Activated CD8-positive, alpha-beta memory T cell treated with anti-CD3 and anti-CD28 coated beads, Interleukin-2, amount 50 U/mL, for 24 hours (primary cell): ENCODE results near the gene MCM8.

Experiments
- DNase-seq: peaks from one replicate; pipeline ENCODE4 v3.0.0-alpha.2; 2020; ENCODE audit errors: extremely low read depth

Gene MCM8

DNA sequence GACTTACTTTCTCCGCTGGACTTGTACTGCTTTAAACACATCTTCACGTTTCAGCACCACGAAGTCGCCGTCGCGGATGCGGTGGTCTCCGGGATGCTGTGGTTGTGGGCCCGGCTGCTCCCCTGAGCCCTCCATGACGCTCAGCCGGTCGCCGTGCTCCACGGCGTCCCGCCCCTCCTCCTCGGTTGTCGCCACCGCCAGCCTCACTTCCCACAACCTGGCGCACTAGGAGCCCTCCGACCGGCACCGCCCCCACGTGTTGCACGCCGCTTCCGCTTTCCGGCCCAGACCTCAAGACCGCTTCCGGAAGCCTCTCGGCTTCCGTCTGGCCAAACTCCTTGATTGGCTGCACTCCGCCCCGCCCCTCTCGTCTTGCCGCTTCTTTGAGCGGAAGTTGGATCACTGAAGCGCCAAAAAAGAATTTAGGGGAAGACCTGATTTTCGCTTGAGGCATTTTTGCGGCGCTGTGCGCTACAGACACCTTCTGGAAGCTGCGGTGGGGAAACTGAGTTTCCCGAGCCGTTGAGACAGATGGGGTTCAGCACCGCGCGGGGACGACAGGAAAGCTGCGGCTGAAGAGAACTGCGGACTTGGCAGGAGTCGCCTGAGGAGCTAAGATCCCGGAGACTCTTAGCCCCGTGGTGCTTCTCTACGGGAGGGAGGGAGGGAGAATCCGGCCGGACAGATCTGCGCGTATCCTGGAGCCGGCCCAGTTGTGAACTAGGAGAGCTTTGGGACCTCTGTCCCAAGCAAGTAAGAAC, at the start of gene MCM8, which contains the start of gene TRMT6:
MCM8 (plus strand) TSS at position 382 of the 761 bp plus-strand sequence. CDS start 1,364 bp downstream, outside the sequence.
TRMT6 (minus strand) TSS at position 263 of the 761 bp plus-strand sequence; CDS start at position 135, 128 bp downstream.
- DNase-seq = peak; percentile 95

DNA sequence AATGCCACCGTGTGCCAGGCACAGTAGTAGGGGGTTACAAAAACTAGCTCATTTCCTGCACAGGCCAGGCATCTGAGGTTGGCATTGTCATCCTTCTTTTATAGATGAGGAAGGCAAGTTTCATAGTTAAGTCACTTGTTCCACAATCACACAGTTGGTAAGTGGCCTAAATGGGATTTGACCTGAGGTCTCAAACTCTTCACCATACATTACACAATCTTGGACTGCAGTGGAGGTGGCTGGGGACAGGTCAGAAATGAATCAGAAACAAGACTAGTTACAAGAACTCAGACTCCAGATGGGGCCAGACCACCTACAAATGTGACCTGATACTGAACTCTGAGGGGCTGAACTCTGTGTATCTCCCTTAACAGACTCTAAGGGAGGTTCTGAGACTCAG, 49.5 kb upstream of the MCM8 start:
- DNase-seq = no peak

DNA sequence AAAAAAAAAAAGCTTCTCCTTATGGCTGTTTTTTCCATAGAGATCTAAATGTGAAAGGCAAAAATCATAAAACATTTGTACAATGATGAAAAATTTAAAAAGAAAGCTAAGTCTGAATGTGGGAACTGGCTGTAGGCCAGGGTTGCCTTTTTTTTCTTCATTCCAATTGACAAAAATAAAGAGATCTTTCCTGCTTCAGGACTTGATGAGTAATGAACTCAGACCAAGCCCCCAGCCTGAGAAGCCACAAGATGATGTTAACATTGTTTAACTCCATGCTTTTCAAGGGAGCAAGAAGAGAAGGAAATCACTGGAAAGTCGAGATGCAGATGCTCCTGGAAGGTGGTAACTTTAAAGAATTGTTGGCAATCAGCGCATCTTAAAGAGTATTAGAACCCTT, 41.5 kb upstream of the MCM8 start:
- DNase-seq = no peak

DNA sequence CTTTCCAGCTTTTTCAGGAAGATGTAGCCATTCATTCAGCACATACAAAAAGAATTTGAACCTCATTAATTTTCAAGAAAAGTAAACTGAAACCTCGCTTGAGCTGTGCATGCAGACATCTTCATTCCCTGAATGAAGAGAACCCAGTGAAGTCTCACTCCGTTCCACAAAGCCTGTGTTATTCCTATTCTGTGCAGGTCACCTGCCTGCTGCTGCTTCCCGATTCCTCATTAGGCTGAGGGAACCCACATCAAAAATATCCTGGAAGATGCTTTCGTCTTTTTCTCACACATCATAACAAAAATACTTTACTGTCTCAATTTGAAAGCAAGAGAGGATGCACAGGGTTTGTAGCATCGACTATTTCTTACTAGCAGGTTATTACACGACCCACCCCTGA, 40.3 kb upstream of the MCM8 start:
- no peak for DNase-seq

DNA sequence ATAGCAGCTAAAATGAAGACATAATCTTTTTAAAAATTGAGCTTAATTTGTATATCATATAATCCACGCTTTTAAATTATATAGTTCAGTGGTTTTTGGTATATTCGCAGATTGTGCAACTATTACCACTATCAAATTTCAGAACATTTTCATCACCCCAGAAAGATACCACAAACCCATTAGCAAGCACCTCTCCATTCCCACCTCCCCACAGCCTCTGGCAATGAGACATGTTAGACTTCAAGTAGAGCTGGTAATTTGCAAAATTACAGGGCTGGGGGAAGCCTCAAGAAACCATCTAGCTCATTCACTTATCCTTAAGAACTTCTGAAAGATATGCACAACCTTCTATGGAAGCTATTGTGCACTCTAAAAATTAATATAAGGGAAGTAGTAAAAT, 37.3 kb upstream of the MCM8 start:
- no peak for DNase-seq

DNA sequence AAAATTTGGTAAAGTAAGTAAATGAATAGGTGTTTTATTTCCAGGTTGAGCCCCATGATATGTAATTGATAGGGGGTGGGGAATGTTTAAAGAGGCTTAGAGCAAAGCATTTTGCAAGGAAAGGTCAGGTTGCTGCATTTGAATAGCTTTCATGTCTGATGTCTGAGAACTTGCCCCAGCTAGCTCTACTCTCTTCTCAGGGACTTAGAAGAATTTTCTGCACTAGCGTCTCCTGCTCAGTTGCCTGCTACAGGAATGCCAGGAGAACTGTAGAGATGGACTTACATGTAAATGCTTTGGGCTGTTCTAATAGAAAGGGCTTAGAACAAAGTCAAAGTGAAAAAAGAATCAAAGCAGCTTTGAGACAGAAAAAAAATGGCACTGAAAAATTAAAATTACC, 35.6 kb upstream of the MCM8 start:
- no peak for DNase-seq

DNA sequence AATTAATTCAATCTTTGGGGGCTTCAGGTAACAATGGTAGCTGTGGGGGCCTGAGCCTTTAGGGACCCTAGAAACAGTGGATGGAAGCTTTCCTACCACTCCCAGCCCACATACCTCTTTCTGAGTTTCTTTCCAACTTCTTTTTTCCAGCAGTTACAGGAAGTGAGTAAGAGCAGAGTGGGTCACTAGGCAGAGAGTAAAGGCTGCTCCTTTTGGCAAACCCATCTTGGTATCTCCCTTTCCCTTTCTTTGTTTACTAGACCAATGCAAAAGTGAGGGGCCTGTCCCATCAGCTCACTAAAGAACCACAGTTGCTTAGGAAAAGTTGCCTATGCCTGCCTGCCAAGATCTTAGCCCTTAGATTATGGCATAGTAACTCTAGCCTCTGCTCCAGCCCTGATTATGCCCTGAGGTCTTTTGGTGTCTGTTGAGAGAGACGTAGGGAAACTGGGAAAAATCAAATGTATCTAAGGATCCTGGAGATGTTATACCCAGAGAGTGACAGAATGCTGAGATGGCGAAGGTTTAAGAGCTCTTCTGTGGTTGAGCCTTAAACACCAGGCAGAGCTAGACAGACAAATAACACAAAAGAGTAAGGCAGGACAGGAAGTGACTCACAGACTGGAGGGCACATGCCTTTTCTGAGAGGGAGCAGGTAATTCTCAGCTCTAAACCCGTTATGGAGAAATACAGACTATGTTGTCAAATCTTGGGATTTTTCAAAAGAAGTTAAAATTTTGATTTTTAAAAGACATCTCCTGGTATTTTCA, 31.4 kb upstream of the MCM8 start:
- DNase-seq = no peak

DNA sequence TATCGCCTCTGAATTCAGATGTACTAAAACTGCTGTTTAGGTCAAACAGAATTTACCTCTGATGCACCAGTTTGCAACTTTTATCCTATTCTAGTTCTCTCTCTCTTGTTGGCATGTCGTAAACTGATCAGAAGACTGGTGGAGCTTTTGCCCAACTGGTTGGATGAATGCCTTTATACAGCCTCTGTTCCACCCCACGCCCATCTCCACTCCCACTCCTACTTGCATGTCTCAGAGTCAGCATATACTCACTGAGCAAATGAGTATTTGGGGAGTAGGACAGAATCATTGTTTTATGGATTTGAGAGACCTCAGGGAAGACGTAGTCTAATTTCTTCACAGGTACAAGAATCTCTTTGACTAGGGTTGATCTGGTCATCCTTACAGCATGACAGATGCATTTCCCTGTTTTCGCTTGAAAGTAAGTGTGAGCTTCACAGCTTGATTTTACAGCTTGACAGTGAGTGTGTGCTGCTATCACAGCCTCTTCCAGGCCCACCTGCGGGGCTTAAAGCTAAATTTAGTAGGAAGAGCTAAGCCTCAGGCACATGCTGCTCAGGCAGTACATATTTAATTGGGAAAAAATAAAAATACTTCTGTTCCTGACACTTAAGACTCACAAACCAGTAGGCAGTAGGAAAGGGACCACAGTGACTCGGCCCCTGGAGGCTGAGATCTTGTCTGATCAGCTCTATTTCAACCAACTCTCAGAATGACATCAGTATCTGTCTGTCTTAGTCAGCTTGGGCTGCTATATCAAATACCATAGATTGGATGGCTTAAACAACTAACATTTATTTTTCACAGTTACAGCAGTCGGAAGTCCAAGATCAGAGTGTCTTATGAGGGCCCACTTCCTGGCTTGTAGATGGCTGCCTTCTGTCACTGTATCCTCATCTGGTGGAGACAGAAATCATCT, 30.6 kb upstream of the MCM8 start:
- no peak for DNase-seq

DNA sequence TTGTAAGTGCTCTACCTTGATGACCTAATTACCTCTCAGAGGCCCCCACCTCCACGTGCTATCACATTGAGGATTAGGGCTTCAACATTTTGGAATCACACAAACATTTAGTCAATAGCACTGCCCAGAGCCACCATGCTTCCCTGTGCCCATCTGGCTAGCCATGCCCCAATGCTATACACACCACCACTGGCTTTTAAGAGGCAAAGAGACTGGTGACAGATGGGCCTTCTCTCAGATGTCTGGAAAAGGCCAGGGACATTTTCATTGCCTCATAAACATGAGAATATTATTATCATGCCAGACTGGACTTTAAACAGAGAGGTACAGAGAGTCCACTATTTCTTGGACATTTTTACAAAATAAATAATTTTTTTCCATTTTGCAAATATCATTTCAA, 29.9 kb upstream of the MCM8 start:
- no peak for DNase-seq

DNA sequence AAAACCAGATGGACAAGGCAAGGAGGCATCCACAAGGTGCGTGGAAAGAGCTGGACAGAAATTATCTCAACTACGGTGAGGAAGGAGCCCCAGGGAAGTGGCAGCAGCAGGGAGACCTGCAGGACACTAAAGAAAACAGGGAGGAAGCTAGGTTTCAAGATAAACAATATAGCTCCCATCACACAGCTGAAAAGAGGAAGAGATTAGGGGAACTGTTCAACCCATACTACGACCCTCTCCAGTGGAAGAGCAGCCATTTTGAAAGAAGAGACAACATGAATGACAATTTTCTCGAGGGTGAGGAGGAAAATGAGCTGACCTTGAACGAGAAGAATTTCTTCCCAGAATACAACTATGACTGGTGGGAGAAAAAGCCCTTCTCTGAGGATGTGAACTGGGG, 27.0 kb upstream of the MCM8 start:
- DNase-seq = no peak

DNA sequence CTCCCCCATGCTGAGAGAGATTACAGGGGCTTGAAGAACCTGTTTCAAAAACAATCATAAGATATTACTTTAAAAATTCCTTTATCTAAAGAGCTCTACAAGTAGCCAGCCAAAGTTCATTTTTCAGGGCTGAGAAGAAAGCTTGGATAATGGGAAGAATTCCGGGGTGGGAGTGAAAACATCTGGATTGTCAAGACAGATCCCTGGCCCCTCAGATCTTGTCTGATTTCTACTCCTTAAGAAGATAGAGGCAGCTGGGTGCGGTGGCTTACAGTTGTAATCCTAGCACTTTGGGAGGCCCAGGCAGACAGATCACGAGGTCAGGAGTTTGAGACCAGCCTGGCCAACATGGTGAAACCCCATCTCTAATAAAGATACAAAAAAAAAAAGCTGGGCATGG, 24.9 kb upstream of the MCM8 start:
- DNase-seq = no peak

DNA sequence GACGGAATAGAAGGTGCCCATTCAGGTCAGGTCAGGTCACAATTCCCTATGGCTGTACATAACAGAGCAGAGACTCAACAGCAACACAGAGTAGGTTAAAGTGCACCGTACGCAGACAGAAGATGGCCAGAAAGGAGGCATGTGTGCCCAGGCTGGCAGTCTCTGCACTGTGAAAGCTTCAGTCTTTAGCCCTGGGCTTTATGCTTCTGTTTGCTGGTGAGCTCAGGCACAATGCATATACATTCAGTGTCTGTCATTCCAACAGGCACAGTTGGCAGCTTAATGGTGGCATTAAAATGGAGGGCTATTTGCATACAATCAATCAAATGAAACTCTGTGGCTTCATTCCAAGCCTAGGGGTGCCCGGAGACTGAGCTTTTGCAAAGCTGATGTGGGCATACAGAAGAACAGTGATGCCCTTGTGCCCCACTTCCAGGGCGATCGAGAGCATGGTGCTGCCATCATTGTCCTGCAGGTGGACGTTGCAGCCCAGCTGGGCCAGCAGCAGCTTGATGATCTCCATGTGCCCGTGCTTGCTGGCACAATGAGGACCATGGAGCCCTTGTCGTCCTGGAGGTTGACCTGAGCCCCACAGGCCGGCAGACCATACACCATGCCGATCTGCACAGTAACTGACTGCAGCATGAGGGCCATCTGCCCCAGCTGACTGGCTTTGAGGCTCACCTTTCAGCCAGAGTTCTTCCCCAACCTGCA, 22.5 kb upstream of the MCM8 start:
- DNase-seq = no peak

DNA sequence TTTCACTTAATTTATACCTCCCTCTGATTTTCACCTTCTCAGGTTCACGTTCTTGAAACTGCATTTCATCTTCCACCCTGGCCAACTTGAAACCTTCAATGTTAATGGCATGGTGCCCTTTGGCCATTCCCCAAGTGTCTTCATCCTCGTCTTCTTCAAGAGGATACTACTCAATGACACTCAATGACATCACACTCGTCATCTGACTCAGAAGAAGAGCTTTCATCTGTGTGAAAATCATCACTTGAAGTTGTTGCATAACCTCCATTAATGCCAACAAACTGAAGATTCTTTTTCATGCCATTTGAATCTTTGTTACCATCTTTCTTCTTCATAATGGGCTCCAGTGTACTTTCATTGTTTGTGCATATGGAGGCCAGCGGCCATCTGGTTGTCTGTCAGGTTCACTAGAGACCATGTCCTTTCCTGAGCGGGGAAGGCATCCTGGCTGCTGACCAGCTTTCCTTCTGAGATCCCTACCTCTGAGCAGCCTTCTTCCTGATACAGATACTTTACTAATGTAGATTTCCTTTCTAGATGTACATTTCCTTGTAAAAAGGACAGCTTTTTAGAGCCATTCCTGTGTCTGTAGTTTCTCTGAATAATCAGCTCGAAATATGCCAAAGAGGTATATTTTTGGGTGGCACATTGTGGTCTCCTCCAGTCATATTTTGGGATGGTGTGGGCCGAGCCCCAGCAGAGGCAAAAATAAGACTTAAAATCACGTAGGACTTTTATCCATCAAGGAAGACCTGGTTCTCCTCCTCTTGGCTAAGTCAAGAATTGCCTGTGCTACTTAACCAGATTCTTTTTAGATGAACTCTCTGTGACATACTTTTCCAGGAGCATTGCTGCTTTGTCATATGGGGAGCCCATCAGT, 21.4 kb upstream of the MCM8 start:
- DNase-seq = no peak

DNA sequence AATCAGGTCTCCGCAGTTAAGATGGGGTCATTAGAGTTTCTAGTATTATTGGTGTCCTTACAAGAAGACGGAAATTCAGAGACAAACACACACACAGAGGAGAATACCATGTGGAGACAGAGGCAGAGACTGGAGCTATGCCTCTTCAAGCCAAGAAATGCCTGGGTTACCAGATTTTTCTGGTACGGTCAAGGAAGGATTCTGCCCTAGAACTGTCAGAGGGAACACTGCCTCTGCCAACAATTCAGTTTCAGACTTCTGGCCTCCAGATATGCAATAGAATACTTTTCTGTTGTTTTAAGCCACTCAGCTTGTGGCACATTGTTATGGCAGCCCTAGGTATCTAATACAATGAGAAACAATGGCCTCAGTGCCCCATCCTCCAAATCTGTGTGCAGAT, 19.0 kb upstream of the MCM8 start:
- DNase-seq = no peak

DNA sequence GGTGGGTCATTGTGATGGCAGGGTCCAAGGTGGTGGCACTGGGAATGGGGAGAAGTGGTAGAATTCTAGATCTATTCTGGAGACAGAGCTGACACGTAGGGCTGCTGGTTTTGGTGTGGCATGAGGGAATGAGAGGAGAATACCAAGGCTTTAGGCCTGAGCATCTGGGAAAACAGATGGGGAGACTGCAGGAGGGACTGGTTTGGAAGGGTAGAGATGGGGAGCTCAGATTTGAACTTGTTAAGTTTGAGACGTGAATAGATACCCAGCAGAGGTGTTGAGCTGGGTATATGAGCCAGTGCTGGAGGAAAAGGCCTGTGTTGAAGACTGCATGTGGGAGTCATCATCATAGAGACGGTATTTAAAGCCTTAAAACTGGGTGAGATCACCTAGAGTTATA, 17.7 kb upstream of the MCM8 start:
- DNase-seq = no peak

DNA sequence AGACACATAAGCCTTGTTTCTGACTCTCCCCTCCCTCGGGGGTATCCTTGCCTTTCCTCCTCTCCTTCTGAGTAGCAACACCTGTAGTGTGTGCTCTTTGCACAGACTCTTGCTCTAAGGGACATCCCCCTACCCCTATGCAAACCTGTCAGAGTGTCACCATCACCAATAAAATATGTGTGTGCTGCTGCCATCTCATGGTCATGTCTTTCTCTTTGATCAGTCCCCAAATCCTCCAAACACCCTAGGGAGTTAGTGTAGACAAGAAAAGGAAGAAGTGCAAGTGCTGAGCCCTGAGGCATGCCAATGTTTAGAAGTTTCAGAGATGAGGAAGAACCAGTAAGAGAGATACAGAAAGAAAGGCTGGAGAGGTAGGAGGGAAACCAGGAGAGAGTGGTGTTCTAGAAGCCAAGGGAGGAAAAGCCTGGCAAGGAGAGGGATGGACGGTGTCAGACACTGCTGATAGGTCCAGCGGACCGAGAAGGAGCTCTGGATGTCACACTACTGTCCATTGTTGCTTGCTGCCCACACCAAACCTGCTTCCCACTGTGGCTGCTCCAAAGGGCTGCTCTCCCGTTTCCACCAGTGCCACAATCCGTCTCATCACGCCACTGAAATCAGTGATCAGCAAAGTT, 16.5 kb upstream of the MCM8 start:
- DNase-seq = no peak

DNA sequence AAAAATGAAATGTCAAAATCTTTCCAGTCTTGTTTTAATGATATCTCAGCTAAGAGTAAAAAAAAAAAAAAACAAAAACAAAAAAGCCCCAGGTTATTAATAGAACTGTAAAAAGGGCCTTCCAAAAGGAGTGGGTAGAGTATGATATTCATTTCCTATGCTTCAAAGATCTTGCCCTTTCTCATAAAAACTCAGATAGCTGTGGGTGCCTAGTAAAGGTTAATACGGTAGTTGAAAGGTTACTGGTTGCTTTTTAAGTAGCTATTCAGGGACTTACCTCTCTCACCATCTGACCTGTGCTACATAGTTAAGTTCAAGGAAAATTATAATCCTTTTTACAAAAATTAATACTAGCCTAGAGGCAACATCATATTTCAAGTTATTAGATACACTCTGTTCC, 15.1 kb upstream of the MCM8 start:
- DNase-seq = no peak

DNA sequence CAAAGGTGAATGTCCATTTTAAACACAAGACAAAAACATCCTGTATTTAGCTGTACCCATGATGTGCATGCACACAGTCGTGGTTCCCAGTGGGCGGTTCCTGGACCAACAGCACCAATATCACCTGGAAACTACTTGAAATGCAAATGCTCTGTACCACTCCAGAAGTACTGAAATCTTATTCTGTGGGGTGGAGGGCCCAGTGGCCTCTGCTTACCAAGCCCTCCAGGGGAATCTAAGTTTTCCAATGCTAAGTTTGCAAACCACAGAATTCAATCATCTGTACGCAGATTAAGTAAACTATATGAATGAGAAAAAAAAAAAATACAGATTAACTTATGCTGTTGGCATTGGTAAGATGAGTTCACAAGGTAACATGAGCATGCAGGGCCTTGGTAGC, 14.2 kb upstream of the MCM8 start:
- DNase-seq = no peak

DNA sequence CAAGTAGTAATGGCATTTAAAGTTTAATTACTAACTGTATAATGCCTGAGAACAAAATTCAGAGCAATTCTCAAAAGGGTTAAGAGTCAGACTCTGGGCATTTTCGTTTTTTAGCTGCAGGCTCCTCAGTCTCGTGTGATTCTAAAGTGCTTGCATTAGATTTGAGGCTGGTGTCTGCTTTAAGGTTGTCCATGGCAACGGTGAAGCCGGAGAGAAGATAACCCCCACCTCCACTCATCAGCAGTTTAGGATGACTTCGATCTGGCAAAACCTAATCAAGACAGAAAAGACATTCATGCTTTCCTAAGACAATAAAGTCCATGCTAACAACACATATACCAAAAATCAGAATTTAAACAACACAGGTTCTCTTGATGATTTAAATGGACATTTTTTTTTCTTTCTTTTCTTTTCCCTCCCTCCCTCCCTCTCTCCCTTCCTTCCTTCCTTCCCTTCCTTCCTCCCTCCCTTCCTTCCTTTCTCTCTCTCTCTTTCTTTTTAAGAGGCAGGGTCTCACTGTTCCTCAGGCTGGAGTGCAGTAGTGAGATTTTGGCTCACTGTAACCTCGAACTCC, 11.9 kb upstream of the MCM8 start:
- no peak for DNase-seq

DNA sequence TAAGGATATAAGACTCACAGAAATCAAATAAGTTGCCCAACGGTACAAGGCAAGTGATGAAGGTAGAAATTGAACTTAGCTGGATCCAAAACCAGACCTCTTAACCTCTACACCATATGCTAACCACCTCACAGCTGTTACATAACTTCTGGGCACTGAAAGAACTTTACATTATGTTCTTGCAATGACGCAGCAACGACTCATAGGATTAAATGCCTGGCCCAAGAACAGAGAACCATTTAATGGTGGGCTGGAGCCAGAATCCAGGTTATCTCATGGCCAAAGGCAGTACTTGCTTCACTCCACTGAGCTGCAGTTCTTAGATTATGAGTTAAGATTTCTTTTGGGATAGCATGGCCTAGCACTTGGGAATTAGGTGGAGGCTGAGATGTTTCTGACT, 4.5 kb upstream of the MCM8 start:
- DNase-seq = no peak
